NCI-H2227 treated with DMSO at 0.1 percent for 48 hours (cell line): ENCODE measurements around the gene RNF214.
"Not testable (repeated sequence)": the region's sequence is repeated elsewhere in the genome, so short reads cannot be mapped to it uniquely, and the experiment has no call there.

Source experiments
- DNase-seq: peaks from one replicate; lab custom pipeline; 2025; lab: John Stamatoyannopoulos, UW

RNF214 gene

DNA sequence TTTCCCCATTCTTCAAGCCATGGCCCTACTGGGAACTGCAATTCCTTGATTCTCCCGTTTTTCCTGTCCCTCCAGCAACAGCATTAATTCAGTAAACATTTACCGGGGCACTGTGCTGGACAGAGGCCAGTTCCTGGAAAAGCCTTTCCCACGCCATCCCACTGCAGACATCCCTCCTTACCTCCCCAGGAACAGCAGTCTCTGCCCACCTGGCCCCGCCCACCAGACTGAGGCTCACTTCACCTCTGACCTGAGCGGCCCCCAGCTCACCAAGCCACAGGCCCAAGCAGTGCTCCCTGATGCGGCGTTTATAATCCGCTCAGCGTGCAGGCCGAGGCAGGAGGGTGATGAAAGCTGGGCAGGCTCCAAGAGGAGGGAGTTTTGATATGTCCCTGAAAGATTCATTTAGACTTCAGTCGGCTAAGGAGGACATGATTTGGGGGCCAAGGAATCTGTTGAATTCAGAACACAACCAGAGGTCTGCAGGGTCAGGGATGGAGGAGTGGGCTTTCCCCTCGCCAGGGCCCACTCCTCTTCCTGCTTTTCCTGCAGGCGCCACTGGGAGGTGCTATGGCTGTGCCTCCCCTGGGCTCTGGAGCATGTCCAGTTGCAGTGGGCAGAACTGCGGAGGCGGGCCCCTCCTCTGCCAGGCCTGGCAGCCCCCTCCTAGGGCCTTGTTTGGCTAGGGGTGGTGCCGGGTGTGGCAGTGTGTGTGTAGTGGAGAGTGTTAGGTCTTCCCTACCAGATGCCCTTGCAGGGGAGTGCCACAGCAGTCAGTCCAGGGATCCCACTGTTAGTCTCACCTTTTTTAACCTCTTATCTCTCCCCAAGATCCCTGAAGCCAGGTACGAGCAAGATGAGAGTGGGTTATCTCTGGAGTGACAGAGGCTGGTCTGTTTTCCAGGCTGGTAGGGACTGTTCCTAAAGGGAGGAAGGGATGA, 34.7 kb upstream of the RNF214 start:
- DNase-seq, result no peak

- DNase-seq, result no peak
Observed at GRCh38 chr11:117198613-117199012, 33.9 kb upstream of the RNF214 start.

GRCh38 chr11:117199053-117199915, 33.2 kb upstream of the RNF214 start, which contains the start of gene TAGLN:
Gene TAGLN (plus strand): TSS chr11:117199370. CDS start chr11:117203014, 3,644 bp downstream.
- no peak for DNase-seq

DNA sequence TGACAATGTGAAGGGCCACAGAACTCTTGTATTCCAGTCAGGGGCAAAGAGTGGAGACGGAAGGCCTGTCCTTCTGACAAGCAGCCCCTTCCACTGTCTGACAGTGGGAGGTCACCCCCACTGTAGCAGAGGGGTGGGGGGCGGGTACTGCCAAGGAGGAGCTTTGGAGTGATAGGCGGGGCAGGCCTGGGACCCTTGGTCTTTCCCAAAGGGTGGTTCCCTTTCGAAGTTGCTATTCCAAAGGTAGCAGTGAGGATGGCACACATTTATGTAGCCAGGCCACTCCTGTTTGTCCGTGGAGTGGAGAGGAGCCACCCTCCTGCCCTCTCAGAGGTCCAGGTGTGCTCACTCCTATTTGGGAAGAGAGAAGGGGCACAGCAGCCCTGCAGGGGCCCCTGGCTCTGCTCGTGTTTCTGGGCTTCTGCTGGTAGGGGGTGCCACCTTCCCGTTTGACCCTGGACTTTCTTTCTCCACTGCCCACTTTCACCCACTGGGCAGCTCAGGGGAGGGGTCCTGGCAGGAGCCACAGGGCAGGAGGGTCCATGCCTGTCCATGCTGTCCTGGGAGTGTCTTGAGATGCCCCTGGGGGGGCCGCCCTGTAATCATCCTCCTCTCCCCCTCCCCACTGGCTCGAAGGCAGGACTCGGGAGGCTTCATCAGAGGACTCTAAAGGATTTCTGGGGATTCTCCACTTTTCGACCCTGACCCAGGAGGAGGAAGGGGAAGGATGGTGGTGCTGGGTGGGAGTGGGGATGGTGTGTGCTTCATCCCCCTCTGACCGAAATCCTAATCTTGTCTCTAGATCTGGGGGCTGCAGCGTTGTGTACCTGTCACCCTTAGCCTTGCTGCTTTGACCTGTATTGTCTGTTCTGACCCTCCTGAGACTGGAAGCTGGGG, 32.3 kb upstream of the RNF214 start:
- no peak for DNase-seq

GRCh38 chr11:117200813-117201657, 31.4 kb upstream of the RNF214 start:
- no peak for DNase-seq

GRCh38 chr11:117201658-117202305, 30.7 kb upstream of the RNF214 start:
- no peak for DNase-seq

- DNase-seq, result no peak
Observed at GRCh38 chr11:117202386-117203068, 29.9 kb upstream of the RNF214 start.

DNA sequence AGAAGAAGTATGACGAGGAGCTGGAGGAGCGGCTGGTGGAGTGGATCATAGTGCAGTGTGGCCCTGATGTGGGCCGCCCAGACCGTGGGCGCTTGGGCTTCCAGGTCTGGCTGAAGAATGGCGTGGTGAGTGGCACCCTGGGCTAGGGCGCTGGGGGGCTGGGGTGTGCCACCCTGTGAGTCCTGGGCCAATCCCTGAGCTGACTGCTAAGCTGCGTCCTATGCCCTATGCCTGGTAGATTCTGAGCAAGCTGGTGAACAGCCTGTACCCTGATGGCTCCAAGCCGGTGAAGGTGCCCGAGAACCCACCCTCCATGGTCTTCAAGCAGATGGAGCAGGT, 29.4 kb upstream of the RNF214 start:
- DNase-seq, result no peak

GRCh38 chr11:117204283-117205080, 28.0 kb upstream of the RNF214 start:
- DNase-seq, result no peak

- no peak for DNase-seq
Observed at GRCh38 chr11:117205211-117205818, 27.2 kb upstream of the RNF214 start.

DNA sequence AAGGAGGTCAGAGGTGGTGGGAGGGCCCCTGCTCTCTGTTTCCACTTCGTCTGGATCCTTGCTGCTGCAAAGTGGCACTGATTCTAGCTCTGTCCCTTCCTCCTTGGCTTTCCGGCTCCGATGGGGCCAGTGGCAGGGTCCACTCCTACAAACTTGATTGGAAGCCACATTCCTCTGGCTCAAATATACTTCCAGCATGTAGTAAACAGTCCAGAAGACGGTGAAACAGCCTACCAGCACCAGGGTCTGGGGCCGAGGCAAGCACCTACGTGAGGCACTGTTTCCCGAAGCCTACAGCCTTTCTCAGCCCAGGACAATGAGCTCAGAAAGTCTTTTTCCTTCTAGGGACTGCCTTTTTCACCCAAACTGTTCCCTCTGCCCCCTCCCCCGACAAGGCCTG, 26.4 kb upstream of the RNF214 start:
- not testable (repeated sequence) for DNase-seq

DNA sequence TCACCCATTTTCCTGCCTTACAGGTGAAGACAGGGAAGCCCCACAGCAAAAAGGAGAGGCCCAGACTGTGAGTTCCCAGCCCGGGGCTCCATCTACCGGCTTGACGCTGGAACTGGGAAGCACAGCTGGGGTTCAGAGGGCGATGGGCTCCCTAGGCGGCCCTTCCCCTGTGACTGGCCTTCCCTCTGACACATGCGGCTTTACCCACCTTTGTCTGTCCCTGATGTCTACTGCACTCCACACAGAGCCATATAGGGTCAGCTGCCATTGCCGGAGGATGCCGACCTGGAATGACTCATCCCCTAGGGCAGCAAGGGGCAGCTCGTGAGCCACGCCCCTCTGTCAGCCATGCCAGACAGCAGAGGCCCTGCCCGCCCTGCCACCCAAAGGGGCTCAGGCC, 25.6 kb upstream of the RNF214 start:
- DNase-seq, result not testable (repeated sequence)

DNA sequence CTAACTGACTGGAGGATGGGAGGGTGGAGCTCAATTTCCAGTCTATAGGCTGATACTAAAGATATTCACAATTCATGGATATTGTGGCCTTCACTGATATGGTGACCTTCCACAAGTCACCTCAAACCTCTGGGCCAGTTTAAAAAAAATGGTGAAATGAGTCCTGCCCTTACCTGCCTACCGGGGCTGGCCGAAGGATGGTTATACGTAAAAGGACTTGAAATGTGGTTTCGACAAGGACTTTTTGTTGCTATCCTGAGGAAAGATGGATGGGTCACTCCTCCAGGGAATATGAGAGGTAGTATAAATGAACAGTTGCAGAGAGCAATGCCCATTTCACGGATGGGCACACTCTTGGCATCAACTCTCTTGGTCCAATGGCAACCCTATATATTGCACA, 25.0 kb upstream of the RNF214 start:
- DNase-seq, result not testable (repeated sequence)

DNA sequence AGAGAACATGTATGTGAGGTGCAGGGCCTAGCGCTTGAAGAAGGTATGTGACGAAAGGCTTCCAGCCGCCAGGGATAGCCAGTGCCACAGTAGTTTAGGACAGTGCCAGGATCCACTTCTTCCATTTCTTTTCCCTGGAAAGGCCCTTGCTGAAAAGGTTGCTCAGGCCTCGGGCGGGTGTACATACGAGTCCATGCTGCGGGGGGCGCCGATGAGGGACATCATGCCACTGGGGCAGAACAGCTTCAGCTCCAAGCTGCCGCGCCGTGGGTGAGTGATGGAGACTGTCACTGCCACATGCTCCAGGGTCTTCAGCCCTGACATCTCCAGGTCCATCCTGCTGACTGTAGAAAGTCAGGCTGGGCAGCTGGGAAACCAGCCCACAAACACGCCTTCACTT, 23.8 kb upstream of the RNF214 start:
- DNase-seq, result not testable (repeated sequence)

DNA sequence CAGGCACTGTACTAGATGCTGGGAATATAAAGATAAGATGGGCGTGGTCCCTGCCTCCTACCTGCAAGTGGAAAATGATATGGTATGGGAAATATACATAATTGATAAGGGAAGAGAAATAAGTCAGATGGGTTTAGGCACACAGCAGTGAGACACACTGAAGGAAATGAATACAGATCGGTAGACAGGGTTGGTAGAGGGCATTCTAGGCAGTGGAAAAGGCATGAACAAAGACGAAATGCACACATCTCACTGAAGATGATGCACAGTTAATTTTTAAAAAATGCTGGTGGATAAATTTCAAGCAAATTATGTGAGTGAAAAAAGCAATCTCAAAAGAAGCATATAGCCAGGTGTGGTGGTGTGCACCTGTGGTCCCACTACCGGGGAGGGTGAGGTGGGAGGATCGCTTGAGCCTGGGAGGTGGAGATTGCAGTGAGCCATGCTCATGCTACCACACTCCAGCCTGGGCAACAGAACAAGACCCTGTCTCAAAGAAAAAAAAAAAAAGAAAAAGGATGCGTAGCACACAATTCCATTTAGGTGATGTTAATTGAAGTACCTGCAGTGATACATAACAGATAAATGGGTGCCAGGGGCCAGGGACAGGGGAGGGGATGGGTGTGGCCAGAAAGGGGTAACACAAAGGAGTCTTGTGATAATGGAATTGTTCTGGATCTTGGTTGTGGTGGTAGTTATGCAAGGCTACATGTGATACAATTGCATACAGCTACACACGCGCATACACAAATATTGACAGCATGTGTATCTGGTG, 22.9 kb upstream of the RNF214 start:
- DNase-seq, result not testable (repeated sequence)

- no peak for DNase-seq
Observed at GRCh38 chr11:117210620-117211019, 21.9 kb upstream of the RNF214 start.

- DNase-seq, result no peak
Observed at GRCh38 chr11:117212697-117213355, 19.6 kb upstream of the RNF214 start.
